ENCODE results near the gene GLIS2.

GLIS2 gene

DNA sequence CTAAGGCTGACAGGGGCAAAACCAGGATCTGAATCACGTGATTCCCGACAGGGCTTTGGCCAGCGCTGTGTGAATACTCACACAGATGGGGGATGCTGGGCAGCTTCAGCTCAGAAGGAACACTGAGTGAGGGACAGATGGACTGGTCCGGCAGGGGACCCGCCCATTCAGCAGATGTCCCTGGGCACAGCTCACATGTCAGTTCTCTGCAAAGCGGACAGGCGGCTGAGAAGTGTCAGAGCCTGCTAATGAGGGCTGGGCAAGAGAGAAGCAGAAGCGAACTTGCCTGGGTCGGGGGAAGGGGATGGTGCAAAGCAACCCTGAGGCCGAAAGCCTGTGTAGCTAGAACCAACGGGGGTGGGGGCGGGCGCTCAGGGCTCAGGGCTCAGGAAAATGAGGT is 11.9 kb upstream of the GLIS2 start:
- no peak for TF ChIP-seq FOXP2 (optimal IDR thresholded peaks at IDR 0.05; ENCODE audit: control extremely low read depth, extremely low read length, insufficient read depth)
- TF ChIP-seq POLR2AphosphoS5 (IDR thresholded peaks at IDR 0.05; ENCODE audit: borderline replicate concordance, low read depth, low read length), result no peak
- no peak for TF ChIP-seq EZH2 (IDR thresholded peaks at IDR 0.05)
- H3K4me3 ChIP-seq, result no peak overlapping the region
- no peak for DNase-seq (ENCODE audit: low read depth, low spot score)
- no peaks in the 10 kb centered on the region for H3K36me3 ChIP-seq (ENCODE audit: insufficient read depth, low read length)
- H3K9ac ChIP-seq (ENCODE audit: insufficient read length), result no peak overlapping the region
- H3K27ac ChIP-seq, result no peak overlapping the region
- H3K9me3 ChIP-seq (ENCODE audit: low read depth, low read length), result no peaks in the 10 kb centered on the region

DNA sequence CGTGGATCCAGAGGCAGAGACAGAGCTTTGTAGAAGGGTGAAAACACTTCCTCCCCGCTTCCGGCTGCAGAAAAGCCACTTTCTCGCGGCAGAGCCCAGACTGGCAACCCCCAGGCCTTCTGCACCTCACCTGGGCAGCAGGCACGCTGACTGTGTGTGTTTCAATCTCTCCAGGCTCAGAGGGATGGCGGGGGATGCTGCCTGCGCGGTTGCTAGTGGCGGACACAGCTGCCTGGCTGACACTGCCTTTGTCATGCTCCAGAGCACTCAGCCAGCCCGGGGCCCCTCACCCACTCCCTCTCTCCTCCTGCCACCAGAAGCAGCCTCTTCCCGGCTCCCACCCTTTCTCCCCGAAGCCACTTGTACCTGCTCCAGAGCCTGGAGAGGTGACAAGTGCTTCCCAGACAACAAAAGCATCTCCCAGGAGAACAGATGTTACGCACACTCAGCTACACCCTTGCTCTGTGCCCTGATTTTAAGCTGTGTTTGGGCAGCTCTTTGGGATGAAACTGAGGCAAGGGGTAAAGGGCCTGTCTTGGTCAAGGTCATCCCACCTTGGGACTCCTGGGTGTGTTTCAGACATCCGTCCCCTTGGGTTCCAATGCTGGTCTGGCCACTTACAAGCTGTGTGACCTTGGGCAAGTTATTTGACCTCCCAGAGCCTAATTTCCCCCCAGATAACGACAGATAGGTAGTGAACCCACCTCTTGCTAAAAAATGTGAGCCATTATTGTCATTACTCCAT is 9.2 kb upstream of the GLIS2 start:
- Histone ChIP-seq H3K9me3 (ENCODE audit: low read depth, low read length) (no peaks in the 10 kb centered on the region), H3K27ac (peak overlapping the region; percentile 71; the same call in 1 of the 2 replicates)

DNA sequence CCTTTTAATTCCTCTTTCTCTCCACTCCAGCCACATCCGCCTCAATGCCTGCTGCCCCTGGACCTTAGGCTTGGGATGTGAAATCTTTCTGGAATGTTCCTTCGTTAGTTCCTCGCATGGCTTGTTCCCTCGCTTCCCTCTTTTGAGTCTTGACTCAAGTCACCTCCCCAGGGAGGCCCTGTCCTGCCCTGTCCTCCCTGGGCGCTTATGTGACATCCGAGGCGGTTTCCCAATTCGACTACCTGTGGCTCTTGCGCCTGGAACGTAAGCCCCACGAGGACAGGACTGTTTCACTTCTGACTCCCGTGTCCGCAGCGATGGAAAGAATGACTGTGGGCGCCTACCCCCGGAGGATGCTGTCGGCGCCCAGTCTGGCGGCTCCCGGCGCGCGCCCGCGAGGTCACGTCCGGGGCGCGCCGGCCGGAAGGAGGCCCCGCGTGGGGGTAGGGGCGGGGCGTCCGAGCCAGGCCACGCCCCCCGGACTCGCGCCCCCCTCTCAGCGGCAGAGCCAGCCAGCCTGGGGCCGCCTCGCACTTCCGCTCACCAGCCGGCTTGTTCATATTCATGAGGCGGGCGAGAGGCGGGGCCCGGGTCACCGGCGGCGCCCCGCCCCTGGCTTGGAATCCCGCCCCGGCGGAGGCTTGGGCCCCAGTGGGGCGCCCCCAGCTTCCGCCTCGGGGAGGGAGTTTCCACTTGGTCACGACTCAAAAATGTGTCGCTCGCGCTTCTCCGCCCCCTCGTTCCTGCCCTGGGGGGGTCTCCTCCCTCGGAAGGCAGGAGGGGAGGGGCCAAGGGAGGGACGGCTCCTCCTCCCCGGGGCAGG is 8.4 kb upstream of the GLIS2 start:
- Histone ChIP-seq H3K4me3 (peak overlapping the region; percentile 38; the same call in 1 of the 2 replicates), H3K9ac (ENCODE audit: insufficient read length) (no peak overlapping the region), H3K9me3 (ENCODE audit: low read depth, low read length) (no peaks in the 10 kb centered on the region), H3K36me3 (ENCODE audit: insufficient read depth, low read length) (no peaks in the 10 kb centered on the region), H3K27ac (peak overlapping the region; percentile 71)
- peak; percentile 59 for DNase-seq (ENCODE audit: low read depth, low spot score)
- TF ChIP-seq EZH2 (IDR thresholded peaks at IDR 0.05), result no peak
- no peak for TF ChIP-seq FOXP2 (optimal IDR thresholded peaks at IDR 0.05; ENCODE audit: control extremely low read depth, extremely low read length, insufficient read depth)
- no peak for TF ChIP-seq POLR2AphosphoS5 (IDR thresholded peaks at IDR 0.05; ENCODE audit: borderline replicate concordance, low read depth, low read length)

More for the DNA sequence above, 9.2 kb upstream of the GLIS2 start:
- TF ChIP-seq EZH2 (IDR thresholded peaks at IDR 0.05) (no peak), FOXP2 (optimal IDR thresholded peaks at IDR 0.05; ENCODE audit: control extremely low read depth, extremely low read length, insufficient read depth) (no peak), POLR2AphosphoS5 (IDR thresholded peaks at IDR 0.05; ENCODE audit: borderline replicate concordance, low read depth, low read length) (no peak)
- DNase-seq (ENCODE audit: low read depth, low spot score), result no peak
- Histone ChIP-seq H3K36me3 (ENCODE audit: insufficient read depth, low read length) (no peaks in the 10 kb centered on the region), H3K9ac (ENCODE audit: insufficient read length) (no peak overlapping the region), H3K4me3 (no peak overlapping the region)

DNA sequence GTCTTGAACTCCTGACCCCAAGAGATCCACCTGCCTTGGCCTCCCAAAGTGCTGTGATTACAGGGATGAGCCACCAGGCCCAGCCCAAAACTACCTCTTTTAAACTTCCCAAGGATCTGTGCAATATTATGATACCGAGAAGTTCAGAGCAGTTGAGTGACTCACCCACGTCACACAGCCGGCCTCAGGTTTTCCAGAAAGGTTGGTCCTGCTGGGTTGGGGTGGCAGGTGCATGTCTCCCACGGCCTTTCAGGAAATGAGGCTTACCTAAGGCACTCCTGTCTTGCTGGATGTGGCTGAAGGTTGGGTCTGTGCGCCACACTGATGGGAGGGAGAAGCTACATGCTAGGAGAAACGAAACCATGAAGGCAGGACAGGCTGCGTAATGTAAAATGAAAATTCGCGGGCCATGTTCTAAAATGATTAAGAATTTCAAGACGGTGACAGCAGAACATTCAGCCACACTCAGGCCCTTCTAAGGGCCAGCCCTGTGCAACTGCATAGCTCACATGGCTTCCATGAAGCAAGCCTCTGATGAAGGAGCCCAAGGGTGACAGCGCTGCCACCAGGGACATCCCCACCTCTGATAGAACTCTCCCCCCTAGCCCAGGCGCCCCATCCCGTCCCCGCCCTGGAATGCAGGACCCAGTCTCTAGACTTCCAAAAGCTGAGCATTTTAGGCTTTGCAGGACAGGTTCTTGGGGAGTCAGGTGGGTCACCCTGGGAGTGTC is 6.6 kb upstream of the GLIS2 start:
- Histone ChIP-seq H3K9ac (ENCODE audit: insufficient read length) (no peak overlapping the region), H3K36me3 (ENCODE audit: insufficient read depth, low read length) (no peaks in the 10 kb centered on the region), H3K4me3 (no peak overlapping the region), H3K9me3 (ENCODE audit: low read depth, low read length) (no peaks in the 10 kb centered on the region), H3K27ac (0 out of 2 replicates have a peak overlapping the region, but pooled peaks have one; percentile 25)
- TF ChIP-seq FOXP2 (optimal IDR thresholded peaks at IDR 0.05; ENCODE audit: control extremely low read depth, extremely low read length, insufficient read depth), result no peak
- no peak for DNase-seq (ENCODE audit: low read depth, low spot score)

DNA sequence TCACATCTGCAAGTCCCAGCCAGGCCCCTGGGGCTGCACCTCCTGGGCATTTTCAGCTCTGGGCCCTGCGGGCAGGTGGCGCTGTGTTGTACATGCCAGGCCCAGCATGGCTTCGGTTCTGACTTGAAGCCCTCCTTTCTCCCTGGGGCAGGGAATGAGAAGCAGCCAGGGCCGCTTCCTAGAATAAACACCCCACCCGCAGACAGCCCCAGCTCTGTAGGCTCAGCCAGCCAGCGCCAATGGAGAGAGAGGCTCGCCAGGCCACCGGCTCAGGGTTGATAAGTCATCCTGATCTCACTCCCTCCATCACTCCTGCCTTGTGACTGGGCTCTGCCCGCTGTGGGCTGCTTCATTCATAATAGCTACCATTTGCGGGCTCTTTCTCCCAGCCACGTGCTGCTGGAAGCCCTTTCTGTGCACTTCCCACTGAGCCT is 6.0 kb upstream of the GLIS2 start:
- no peak overlapping the region for H3K4me3 ChIP-seq
- TF ChIP-seq EZH2 (IDR thresholded peaks at IDR 0.05), result no peak
- no peak for TF ChIP-seq POLR2AphosphoS5 (IDR thresholded peaks at IDR 0.05; ENCODE audit: borderline replicate concordance, low read depth, low read length)
- TF ChIP-seq FOXP2 (optimal IDR thresholded peaks at IDR 0.05; ENCODE audit: control extremely low read depth, extremely low read length, insufficient read depth), result no peak
- no peak for DNase-seq (ENCODE audit: low read depth, low spot score)
- H3K9me3 ChIP-seq (ENCODE audit: low read depth, low read length), result no peaks in the 10 kb centered on the region
- H3K9ac ChIP-seq (ENCODE audit: insufficient read length), result no peak overlapping the region
- H3K27ac ChIP-seq, result no peak overlapping the region
- H3K36me3 ChIP-seq (ENCODE audit: insufficient read depth, low read length), result no peaks in the 10 kb centered on the region

DNA sequence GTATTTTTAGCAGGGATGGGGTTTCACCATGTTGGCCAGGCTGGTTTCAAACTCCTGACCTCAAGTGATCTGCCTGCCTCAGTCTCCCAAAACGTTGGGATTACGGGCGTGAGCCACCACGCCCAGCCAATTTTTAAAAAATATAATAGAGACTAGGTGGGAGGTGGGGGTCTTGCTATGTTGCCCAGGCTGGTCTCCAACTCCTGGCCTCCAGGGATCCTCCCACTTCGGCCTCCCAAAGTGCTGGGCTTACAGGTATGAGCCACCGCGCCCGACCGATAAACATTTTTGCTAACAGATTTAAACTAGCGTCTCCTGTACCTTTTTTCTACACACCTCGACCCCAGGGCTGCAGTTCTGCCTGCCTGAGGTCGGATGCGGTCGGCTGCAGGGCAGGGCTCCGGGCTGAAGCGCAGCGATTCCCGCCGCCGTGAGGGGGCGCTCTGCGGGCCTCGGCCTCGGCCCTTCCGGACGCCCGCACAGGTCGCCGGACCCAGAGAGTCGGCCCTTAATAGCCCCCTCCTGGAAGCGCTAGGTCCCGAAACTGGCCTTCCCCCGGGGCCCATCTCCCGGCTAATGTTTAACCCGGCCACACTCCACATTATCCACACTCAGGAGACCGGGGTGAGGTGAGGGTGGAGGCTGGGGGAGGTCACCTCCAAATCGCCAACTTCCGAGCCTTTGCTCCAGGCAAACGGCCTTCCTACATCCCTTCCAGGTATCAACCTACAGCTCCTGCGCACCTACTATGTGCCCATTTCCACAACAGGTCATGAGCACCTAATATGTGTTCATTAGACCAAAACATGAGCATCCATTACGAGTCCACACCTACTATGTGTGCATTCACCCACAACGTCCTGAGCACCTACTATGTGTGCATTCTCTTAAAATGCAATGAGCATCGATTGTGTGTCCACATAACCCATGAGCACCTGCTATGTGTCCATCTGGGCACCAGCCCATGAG is 2.0 kb upstream of the GLIS2 start:
- no peak for TF ChIP-seq POLR2AphosphoS5 (IDR thresholded peaks at IDR 0.05; ENCODE audit: borderline replicate concordance, low read depth, low read length)
- no peak for TF ChIP-seq EZH2 (IDR thresholded peaks at IDR 0.05)
- no peak for TF ChIP-seq FOXP2 (optimal IDR thresholded peaks at IDR 0.05; ENCODE audit: control extremely low read depth, extremely low read length, insufficient read depth)
- H3K4me3 ChIP-seq, result no peak overlapping the region
- no peak overlapping the region for H3K9ac ChIP-seq (ENCODE audit: insufficient read length)
- H3K9me3 ChIP-seq (ENCODE audit: low read depth, low read length), result no peaks in the 10 kb centered on the region
- no peaks in the 10 kb centered on the region for H3K36me3 ChIP-seq (ENCODE audit: insufficient read depth, low read length)
- DNase-seq (ENCODE audit: low read depth, low spot score), result no peak
- H3K27ac ChIP-seq, result no peak overlapping the region

DNA sequence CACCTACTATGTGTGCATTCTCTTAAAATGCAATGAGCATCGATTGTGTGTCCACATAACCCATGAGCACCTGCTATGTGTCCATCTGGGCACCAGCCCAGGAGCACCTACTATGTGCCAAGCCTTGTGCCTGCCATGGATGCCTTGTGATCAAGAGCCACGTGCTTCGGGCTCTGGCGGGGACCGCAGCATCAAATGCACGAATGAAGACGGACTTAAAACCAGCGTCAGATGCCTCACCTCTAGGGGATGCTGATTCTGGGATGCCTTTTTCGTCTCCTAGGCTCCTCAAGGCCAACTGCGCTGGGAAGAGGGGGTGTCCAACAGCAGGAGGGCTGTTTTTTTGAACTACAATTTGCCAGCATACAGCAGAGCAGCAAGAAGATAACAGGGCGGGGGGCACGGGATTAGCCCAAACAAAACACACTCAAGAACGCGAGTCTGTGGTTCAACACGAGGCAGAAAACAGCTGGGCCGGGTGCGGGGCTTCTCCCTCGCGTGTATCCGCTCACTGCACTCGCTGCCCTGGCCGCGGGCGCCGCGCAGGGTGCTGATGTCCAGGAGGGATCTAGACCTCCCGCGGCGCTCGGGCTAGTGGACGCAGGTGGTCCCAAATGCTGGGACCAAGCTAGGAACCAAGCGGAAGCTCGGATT is 1.2 kb upstream of the GLIS2 start:
- no peak for DNase-seq (ENCODE audit: low read depth, low spot score)
- peak overlapping the region; percentile 80 for H3K4me3 ChIP-seq
- no peaks in the 10 kb centered on the region for H3K9me3 ChIP-seq (ENCODE audit: low read depth, low read length)
- no peaks in the 10 kb centered on the region for H3K36me3 ChIP-seq (ENCODE audit: insufficient read depth, low read length)
- TF ChIP-seq POLR2AphosphoS5 (IDR thresholded peaks at IDR 0.05; ENCODE audit: borderline replicate concordance, low read depth, low read length) (no peak), EZH2 (IDR thresholded peaks at IDR 0.05) (no peak), FOXP2 (optimal IDR thresholded peaks at IDR 0.05; ENCODE audit: control extremely low read depth, extremely low read length, insufficient read depth) (no peak)
- H3K9ac ChIP-seq (ENCODE audit: insufficient read length), result peak overlapping the region; percentile 59
- H3K27ac ChIP-seq, result no peak overlapping the region
